ENCODE results near the gene NARS2.

The NARS2 gene

GRCh38 chr11:78415338-78415737 is 159.3 kb downstream of the NARS2 start:
- H3K4me3 ChIP-seq (ENCODE audit: low read length), result no peak overlapping the region
- H3K27ac ChIP-seq (ENCODE audit: low read depth, low read length), result no peak overlapping the region

GRCh38 chr11:78414321-78415051 is 160.2 kb downstream of the NARS2 start:
- Histone ChIP-seq H3K4me3 (ENCODE audit: low read length) (no peak overlapping the region), H3K36me3 (ENCODE audit: control insufficient read depth, low read length) (no peaks in the 10 kb centered on the region), H3K79me2 (ENCODE audit: control insufficient read depth, low read length) (no peaks in the 10 kb centered on the region), H3K4me2 (ENCODE audit: low read length) (no peak overlapping the region), H3K9me3 (ENCODE audit: control insufficient read depth, insufficient read depth, low read length) (peaks cover 6% of the 10 kb centered on the region), H3K9me2 (replicated peaks; ENCODE audit: control insufficient read depth, low read length) (no peaks in the 10 kb centered on the region), H3K27me3 (ENCODE audit: control insufficient read depth, low read length) (peaks cover 27% of the 10 kb centered on the region), H3F3A (ENCODE audit: control insufficient read depth, insufficient read depth) (peaks cover 15% of the 10 kb centered on the region), H3K27ac (ENCODE audit: low read depth, low read length) (no peak overlapping the region), H3K4me1 (ENCODE audit: control insufficient read depth, low read length) (peaks cover 19% of the 10 kb centered on the region), H4K20me1 (ENCODE audit: control insufficient read depth, insufficient read depth, low read depth, low read length) (no peaks in the 10 kb centered on the region; the same call in 1 of the 2 replicates)
- no peak for TF ChIP-seq EZH2phosphoT487 (IDR thresholded peaks at IDR 0.05; ENCODE audit: borderline replicate concordance, low read length)
- peak; percentile 50 for TF ChIP-seq CTCF (IDR thresholded peaks at IDR 0.05; ENCODE audit: low read depth, low read length, poor library complexity, severe bottlenecking)

More at GRCh38 chr11:78415338-78415737, 159.3 kb downstream of the NARS2 start:
- no peaks in the 10 kb centered on the region; the same call in 1 of the 2 replicates for H4K20me1 ChIP-seq (ENCODE audit: control insufficient read depth, insufficient read depth, low read depth, low read length)
- no peaks in the 10 kb centered on the region for H3K36me3 ChIP-seq (ENCODE audit: control insufficient read depth, low read length)
- H3K9me3 ChIP-seq (ENCODE audit: control insufficient read depth, insufficient read depth, low read length), result peaks cover 4% of the 10 kb centered on the region
- no peak overlapping the region for H3K4me2 ChIP-seq (ENCODE audit: low read length)
- H3K79me2 ChIP-seq (ENCODE audit: control insufficient read depth, low read length), result no peaks in the 10 kb centered on the region
- peaks cover 15% of the 10 kb centered on the region for H3F3A ChIP-seq (ENCODE audit: control insufficient read depth, insufficient read depth)
- peaks cover 28% of the 10 kb centered on the region for H3K27me3 ChIP-seq (ENCODE audit: control insufficient read depth, low read length)
- H3K4me1 ChIP-seq (ENCODE audit: control insufficient read depth, low read length), result peaks cover 23% of the 10 kb centered on the region
- TF ChIP-seq CTCF (IDR thresholded peaks at IDR 0.05; ENCODE audit: low read depth, low read length, poor library complexity, severe bottlenecking) (no peak), EZH2phosphoT487 (IDR thresholded peaks at IDR 0.05; ENCODE audit: borderline replicate concordance, low read length) (no peak)
- no peaks in the 10 kb centered on the region for H3K9me2 ChIP-seq (replicated peaks; ENCODE audit: control insufficient read depth, low read length)

- H3K4me1 ChIP-seq (ENCODE audit: control insufficient read depth, low read length), result peaks cover 8% of the 10 kb centered on the region
- no peaks in the 10 kb centered on the region for H3K79me2 ChIP-seq (ENCODE audit: control insufficient read depth, low read length)
- H3K27me3 ChIP-seq (ENCODE audit: control insufficient read depth, low read length), result peaks cover 3% of the 10 kb centered on the region; the same call in 1 of the 2 replicates
- no peak overlapping the region for H3K4me3 ChIP-seq (ENCODE audit: low read length)
- no peaks in the 10 kb centered on the region for H3K36me3 ChIP-seq (ENCODE audit: control insufficient read depth, low read length)
- H3F3A ChIP-seq (ENCODE audit: control insufficient read depth, insufficient read depth), result no peaks in the 10 kb centered on the region
- no peak overlapping the region for H3K27ac ChIP-seq (ENCODE audit: low read depth, low read length)
- TF ChIP-seq CTCF (IDR thresholded peaks at IDR 0.05; ENCODE audit: low read depth, low read length, poor library complexity, severe bottlenecking) (no peak), EZH2phosphoT487 (IDR thresholded peaks at IDR 0.05; ENCODE audit: borderline replicate concordance, low read length) (no peak)
- peaks cover 9% of the 10 kb centered on the region for H3K9me3 ChIP-seq (ENCODE audit: control insufficient read depth, insufficient read depth, low read length)
- H4K20me1 ChIP-seq (ENCODE audit: control insufficient read depth, insufficient read depth, low read depth, low read length), result no peaks in the 10 kb centered on the region
- no peak overlapping the region for H3K4me2 ChIP-seq (ENCODE audit: low read length)
- H3K9me2 ChIP-seq (replicated peaks; ENCODE audit: control insufficient read depth, low read length), result no peaks in the 10 kb centered on the region; the same call in 1 of the 2 replicates
These were observed 166.0 kb downstream of the NARS2 start for GRCh38 chr11:78408619-78409018.
